NB4 (cell line): ENCODE results near the gene RIPK4.

ENCODE experiments used
- CTCF ChIP-seq: IDR thresholded peaks from one replicate; pipeline ENCODE4 v1.5.1; 2012; ENCODE audit warnings: low read depth, low read length
- POLR2A ChIP-seq: IDR thresholded peaks from 2 replicates; pipeline ENCODE4 v1.6.1; 2011; ENCODE audit warnings: mild to moderate bottlenecking; ENCODE audit not compliant: insufficient read length; ENCODE audit errors: extremely low read depth

- TF ChIP-seq CTCF (no peak), POLR2A (no peak)
These were observed 35.8 kb downstream of the RIPK4 start for GRCh38 chr21:41731081-41731480.
